Measurements from ENCODE around the gene ST3GAL3.
"Not testable (repeated sequence)": the region's sequence is repeated elsewhere in the genome, so short reads cannot be mapped to it uniquely, and the experiment has no call there.

ST3GAL3 gene

GRCh38 chr1:43760745-43761317 is 53.5 kb downstream of the ST3GAL3 start:
- no peak for DNase-seq

GRCh38 chr1:43763497-43763973 is 56.2 kb downstream of the ST3GAL3 start:
- peak; percentile 77 for DNase-seq

- DNase-seq, result peak; percentile 17
Measured at GRCh38 chr1:43764581-43764980, 57.2 kb downstream of the ST3GAL3 start.

- no peak for DNase-seq
Measured at GRCh38 chr1:43766086-43766784, 58.9 kb downstream of the ST3GAL3 start.

- DNase-seq, result peak; percentile 57
Measured at GRCh38 chr1:43766818-43767525, 59.6 kb downstream of the ST3GAL3 start.

GRCh38 chr1:43768168-43768567 is 60.8 kb downstream of the ST3GAL3 start:
- no peak for DNase-seq

GRCh38 chr1:43769350-43769908 is 62.1 kb downstream of the ST3GAL3 start:
- no peak for DNase-seq

- DNase-seq, result no peak
Measured at GRCh38 chr1:43770111-43770510, 62.8 kb downstream of the ST3GAL3 start.

GRCh38 chr1:43772978-43773377 is 65.6 kb downstream of the ST3GAL3 start:
- DNase-seq, result peak; percentile 65

GRCh38 chr1:43773821-43774220 is 66.5 kb downstream of the ST3GAL3 start:
- no peak for DNase-seq

- peak; percentile 33 for DNase-seq
Measured at GRCh38 chr1:43774359-43774758, 67.0 kb downstream of the ST3GAL3 start.

- DNase-seq, result peak; percentile 61
Measured at GRCh38 chr1:43776043-43776761, 68.9 kb downstream of the ST3GAL3 start.

- DNase-seq, result not testable (repeated sequence)
Measured at GRCh38 chr1:43777916-43778315, 70.6 kb downstream of the ST3GAL3 start.

- peak; percentile 78 for DNase-seq
Measured at GRCh38 chr1:43779266-43779665, 71.9 kb downstream of the ST3GAL3 start.

- DNase-seq, result peak; percentile 81
Measured at GRCh38 chr1:43779805-43780403, 72.6 kb downstream of the ST3GAL3 start.

- peak; percentile 99 for DNase-seq
Measured at GRCh38 chr1:43781574-43781973, 74.2 kb downstream of the ST3GAL3 start.

- no peak for DNase-seq
Measured at GRCh38 chr1:43783096-43783670, 75.8 kb downstream of the ST3GAL3 start.

GRCh38 chr1:43783671-43784205 is 76.4 kb downstream of the ST3GAL3 start:
- peak; percentile 84 for DNase-seq

GRCh38 chr1:43786201-43786958 is 79.0 kb downstream of the ST3GAL3 start:
- no peak for DNase-seq

GRCh38 chr1:43786960-43787359 is 79.6 kb downstream of the ST3GAL3 start:
- no peak for DNase-seq

Data from MV-4-11 (cell line).